Breast epithelium (tissue), 3 donors: ENCODE data around the gene DYRK3.

Experiments
- CTCF ChIP-seq, 3 donors: fragments of 450-650 bp; IDR thresholded peaks; one replicate each; pipeline ENCODE4 v1.5.1; 2016 to 2017; ENCODE audit warnings: antibody characterized with exemption in 3 of 3, mild to moderate bottlenecking in 3 of 3, moderate library complexity in 3 of 3
- POLR2A ChIP-seq: fragments of 450-650 bp; IDR thresholded peaks from one replicate; pipeline ENCODE4 v1.6.1; 2016; ENCODE audit warnings: antibody characterized with exemption, mild to moderate bottlenecking, moderate library complexity
- POLR2AphosphoS5 ChIP-seq, 3 donors: sonication (generic); formaldehyde crosslinking; IDR thresholded peaks; one replicate each; pipeline ENCODE4 v1.6.1; 2017; ENCODE audit warnings: antibody characterized with exemption in 3 of 3

GRCh38 chr1:206593351-206593925 lies 41.9 kb upstream of the DYRK3 start:
- TF ChIP-seq POLR2A: no peak
- TF ChIP-seq CTCF (IDR thresholded peaks at IDR 0.05): no peak
- no peak for TF ChIP-seq POLR2AphosphoS5 (IDR thresholded peaks at IDR 0.05)
